Measurements from ENCODE around the gene MROH7. TPM values are rescaled to one million over a fixed set of nuclear protein-coding genes. Genes with fewer than 3 reads are reported as not detected.

The MROH7 gene
- total RNA-seq, 1 experiment from 2014 or later = not detected

DNA sequence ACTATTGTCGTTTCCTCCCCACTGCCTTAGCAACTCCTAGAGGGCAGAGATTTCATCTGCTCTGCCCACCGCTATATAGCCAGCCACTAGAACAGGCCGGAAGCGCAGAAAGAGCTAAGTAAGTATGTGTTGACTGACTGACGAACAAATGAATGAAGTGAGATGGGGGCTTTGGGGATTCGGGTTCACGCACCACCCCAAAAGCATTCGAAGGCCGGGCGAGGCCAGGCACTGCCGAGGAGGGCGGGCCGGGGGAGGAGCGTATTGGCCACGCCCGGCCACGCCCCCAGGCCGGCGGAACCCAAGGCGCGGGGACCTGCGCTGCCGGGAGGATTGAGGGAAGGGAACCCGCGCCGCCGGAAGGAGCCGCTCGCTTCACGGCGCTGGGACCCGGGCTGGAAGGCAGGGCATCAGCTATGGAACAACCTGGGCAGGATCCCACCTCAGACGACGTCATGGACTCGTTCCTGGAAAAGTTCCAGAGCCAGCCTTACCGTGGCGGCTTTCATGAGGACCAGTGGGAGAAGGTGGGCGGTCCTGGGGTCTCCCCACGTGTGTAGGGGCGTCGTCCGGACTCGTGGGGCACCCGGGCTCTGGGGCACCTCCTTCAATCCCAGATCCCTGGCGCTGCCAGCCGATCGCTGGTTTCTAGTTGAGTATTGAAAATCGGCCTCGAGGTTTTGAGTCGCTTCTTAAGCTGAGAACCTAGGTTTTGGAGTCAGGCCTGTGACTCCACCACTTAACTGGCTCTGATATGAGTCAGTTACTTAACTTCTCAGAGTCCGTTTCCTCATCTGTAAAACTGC lies 74.1 kb downstream of the MROH7 start, which contains the start of gene TTC4:
Gene TTC4, plus strand, starts transcription at position 369 of the 806 bp plus-strand sequence. Its CDS starts 48 bp downstream, at position 417.
- Histone ChIP-seq H3K4me1 (replicated peaks; ENCODE audit: insufficient read depth) (peaks cover 9% of the 10 kb centered on the region), H3K4me3 (peak within 1 kb of the TSS; percentile 82), H3K36me3 (ENCODE audit: low read depth) (peaks cover 12% of the 10 kb centered on the region), H3K27me3 (ENCODE audit: insufficient read depth, low read depth) (peaks cover 5% of the 10 kb centered on the region), H4K20me1 (ENCODE audit: insufficient read depth) (no peaks in the 10 kb centered on the region), H3K27ac (peak within 1 kb of the TSS; percentile 78), H2AFZ (peak within 1 kb of the TSS; percentile 86), H3K4me2 (peak within 1 kb of the TSS; percentile 82), H3K79me2 (ENCODE audit: low read depth) (peaks cover 26% of the 10 kb centered on the region), H3K9me3 (ENCODE audit: insufficient read depth, low read depth) (no peaks in the 10 kb centered on the region), H3K9me2 (ENCODE audit: insufficient read depth) (no peaks in the 10 kb centered on the region), H3F3A (ENCODE audit: insufficient read depth, low read depth) (no peaks in the 10 kb centered on the region)
- BruUV-seq (replicated peaks) = TSS peak; percentile 85
- intact Hi-C loops (cut with micrococcal nuclease; ENCODE audit: unreplicated experiment) = loop anchor here (1.0 to 5.0 kb wide), 2 partner anchors 82 to 662 kb away; partner anchors contain the start of genes TCEANC2 and TMEM59
- POLR2A ChIA-PET (ENCODE audit: unreplicated experiment) = no interaction called here
- TF ChIP-seq, protein P1, sequence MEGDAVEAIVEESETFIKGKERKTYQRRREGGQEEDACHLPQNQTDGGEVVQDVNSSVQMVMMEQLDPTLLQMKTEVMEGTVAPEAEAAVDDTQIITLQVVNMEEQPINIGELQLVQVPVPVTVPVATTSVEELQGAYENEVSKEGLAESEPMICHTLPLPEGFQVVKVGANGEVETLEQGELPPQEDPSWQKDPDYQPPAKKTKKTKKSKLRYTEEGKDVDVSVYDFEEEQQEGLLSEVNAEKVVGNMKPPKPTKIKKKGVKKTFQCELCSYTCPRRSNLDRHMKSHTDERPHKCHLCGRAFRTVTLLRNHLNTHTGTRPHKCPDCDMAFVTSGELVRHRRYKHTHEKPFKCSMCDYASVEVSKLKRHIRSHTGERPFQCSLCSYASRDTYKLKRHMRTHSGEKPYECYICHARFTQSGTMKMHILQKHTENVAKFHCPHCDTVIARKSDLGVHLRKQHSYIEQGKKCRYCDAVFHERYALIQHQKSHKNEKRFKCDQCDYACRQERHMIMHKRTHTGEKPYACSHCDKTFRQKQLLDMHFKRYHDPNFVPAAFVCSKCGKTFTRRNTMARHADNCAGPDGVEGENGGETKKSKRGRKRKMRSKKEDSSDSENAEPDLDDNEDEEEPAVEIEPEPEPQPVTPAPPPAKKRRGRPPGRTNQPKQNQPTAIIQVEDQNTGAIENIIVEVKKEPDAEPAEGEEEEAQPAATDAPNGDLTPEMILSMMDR (conservative IDR thresholded peaks at IDR 0.05) = no peak; the same call in 1 of the 2 replicates
- no peak for TF ChIP-seq EZH2 (IDR thresholded peaks at IDR 0.05; ENCODE audit: low read depth)
- DNase-seq = peak; percentile 66 to 86
- CTCF ChIA-PET = interaction anchor here (0.6 to 0.7 kb wide), 2 partner anchors 12 to 229 kb away, joined by 3 to 9 read pairs; no protein-coding TSS in a partner anchor

DNA sequence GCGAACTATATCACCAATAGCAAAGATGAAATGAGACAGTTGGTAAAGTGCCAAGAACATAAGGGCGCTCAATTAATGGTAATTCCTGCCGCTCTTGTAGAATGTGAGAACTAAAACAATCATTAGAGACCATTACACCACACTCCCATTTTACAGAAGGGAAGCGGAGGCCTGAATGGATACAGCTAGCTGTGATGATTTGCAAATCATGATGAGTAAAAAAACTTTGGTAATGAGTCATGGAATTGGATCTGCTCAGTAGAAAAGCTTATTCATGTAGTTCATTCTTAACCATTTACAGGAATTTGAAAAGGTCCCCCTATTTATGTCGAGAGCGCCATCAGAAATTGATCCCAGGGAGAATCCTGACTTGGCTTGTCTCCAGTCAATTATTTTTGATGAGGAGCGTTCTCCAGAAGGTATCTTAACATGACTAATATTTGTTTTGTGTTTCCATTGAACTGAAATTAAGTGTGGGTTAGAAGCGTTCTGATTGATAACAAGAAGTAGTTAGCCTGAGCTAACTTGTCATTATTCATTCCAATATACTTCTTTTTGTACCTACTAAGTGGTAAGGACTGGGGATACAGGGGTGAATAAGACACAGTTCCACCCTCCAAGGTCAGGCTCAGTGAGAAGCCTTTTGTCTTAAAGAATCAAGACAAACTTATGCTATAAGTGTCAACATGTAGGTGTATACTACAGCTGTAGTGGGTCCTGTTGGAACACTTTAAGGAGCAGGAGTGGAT lies 74.9 kb downstream of the MROH7 start:
- ChIA-PET CTCF (no interaction called here), POLR2A (ENCODE audit: unreplicated experiment) (no interaction called here)
- H3K4me3 ChIP-seq = peak overlapping the region; percentile 82
- H3K27me3 ChIP-seq (ENCODE audit: insufficient read depth, low read depth) = no peaks in the 10 kb centered on the region; the same call in 1 of the 2 replicates
- no peaks in the 10 kb centered on the region for H3K9me2 ChIP-seq (ENCODE audit: insufficient read depth)
- BruUV-seq (replicated peaks) = no TSS peak
- H3F3A ChIP-seq (ENCODE audit: insufficient read depth, low read depth) = no peaks in the 10 kb centered on the region; the same call in 1 of the 2 replicates
- peaks cover 12% of the 10 kb centered on the region for H3K4me1 ChIP-seq (replicated peaks; ENCODE audit: insufficient read depth)
- TF ChIP-seq EZH2 (IDR thresholded peaks at IDR 0.05; ENCODE audit: low read depth) = no peak
- TF ChIP-seq, protein P1 (conservative IDR thresholded peaks at IDR 0.05) = no peak
- H2AFZ ChIP-seq = peak overlapping the region; percentile 86
- no peaks in the 10 kb centered on the region for H4K20me1 ChIP-seq (ENCODE audit: insufficient read depth)
- peak overlapping the region; percentile 78 for H3K27ac ChIP-seq
- H3K9me3 ChIP-seq (ENCODE audit: insufficient read depth, low read depth) = no peaks in the 10 kb centered on the region
- peak overlapping the region; percentile 82 for H3K4me2 ChIP-seq
- DNase-seq = peak in 1 of 2 experiments; percentile 52
- intact Hi-C loops (cut with micrococcal nuclease; ENCODE audit: unreplicated experiment) = loop anchor here (1.0 to 5.0 kb wide), 2 partner anchors 81 to 663 kb away; partner anchors contain the start of genes TCEANC2 and TMEM59
- H3K79me2 ChIP-seq (ENCODE audit: low read depth) = peaks cover 26% of the 10 kb centered on the region
- H3K36me3 ChIP-seq (ENCODE audit: low read depth) = peaks cover 18% of the 10 kb centered on the region

DNA sequence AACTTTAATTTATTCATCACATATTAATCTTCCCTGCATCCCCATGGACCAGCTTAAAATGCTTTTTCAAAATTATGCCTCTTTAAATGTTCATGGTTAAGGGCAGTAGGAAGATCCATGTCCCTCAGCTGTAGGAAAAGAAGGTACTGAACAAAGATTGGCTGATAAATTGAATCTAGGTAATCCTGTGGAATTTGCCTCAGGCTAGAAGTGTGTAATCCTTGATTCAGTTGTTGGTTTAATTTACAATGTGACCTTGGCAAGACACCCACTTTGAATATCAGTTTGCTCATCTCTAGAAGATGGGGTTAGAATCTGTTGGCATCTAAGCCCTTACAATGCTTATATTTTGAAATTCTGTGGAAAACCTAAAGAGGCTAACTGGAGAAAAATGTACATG lies 80.1 kb downstream of the MROH7 start:
- CTCF ChIA-PET = interaction anchor here (0.7 to 1.1 kb wide), 3 partner anchors 13 to 600 kb away, joined by 3 to 5 read pairs (median 4); no protein-coding TSS in a partner anchor
- H3K27me3 ChIP-seq (ENCODE audit: insufficient read depth, low read depth) = no peaks in the 10 kb centered on the region
- peaks cover 10% of the 10 kb centered on the region for H3K4me1 ChIP-seq (replicated peaks; ENCODE audit: insufficient read depth)
- BruUV-seq (replicated peaks) = no TSS peak
- POLR2A ChIA-PET (ENCODE audit: unreplicated experiment) = interaction anchor here (0.5 kb wide), 1 partner anchor 296 kb away, joined by 8 read pairs; no protein-coding TSS in a partner anchor
- H4K20me1 ChIP-seq (ENCODE audit: insufficient read depth) = no peaks in the 10 kb centered on the region
- DNase-seq = peak in 1 of 2 experiments; percentile 50
- H3K4me3 ChIP-seq = no peak overlapping the region
- TF ChIP-seq, protein P1 (conservative IDR thresholded peaks at IDR 0.05) = no peak
- TF ChIP-seq EZH2 (IDR thresholded peaks at IDR 0.05; ENCODE audit: low read depth) = no peak
- no peaks in the 10 kb centered on the region for H3K9me3 ChIP-seq (ENCODE audit: insufficient read depth, low read depth)
- H3K27ac ChIP-seq = no peak overlapping the region
- H2AFZ ChIP-seq = no peak overlapping the region
- intact Hi-C loops (cut with micrococcal nuclease; ENCODE audit: unreplicated experiment) = no loop called here
- H3K36me3 ChIP-seq (ENCODE audit: low read depth) = peaks cover 54% of the 10 kb centered on the region
- H3K9me2 ChIP-seq (ENCODE audit: insufficient read depth) = no peaks in the 10 kb centered on the region
- H3K4me2 ChIP-seq = no peak overlapping the region
- H3F3A ChIP-seq (ENCODE audit: insufficient read depth, low read depth) = no peaks in the 10 kb centered on the region; the same call in 1 of the 2 replicates
- peaks cover 17% of the 10 kb centered on the region for H3K79me2 ChIP-seq (ENCODE audit: low read depth)

Data from PC-9 (cell line).